ENCODE measurements around the gene RFT1.

The RFT1 gene

DNA sequence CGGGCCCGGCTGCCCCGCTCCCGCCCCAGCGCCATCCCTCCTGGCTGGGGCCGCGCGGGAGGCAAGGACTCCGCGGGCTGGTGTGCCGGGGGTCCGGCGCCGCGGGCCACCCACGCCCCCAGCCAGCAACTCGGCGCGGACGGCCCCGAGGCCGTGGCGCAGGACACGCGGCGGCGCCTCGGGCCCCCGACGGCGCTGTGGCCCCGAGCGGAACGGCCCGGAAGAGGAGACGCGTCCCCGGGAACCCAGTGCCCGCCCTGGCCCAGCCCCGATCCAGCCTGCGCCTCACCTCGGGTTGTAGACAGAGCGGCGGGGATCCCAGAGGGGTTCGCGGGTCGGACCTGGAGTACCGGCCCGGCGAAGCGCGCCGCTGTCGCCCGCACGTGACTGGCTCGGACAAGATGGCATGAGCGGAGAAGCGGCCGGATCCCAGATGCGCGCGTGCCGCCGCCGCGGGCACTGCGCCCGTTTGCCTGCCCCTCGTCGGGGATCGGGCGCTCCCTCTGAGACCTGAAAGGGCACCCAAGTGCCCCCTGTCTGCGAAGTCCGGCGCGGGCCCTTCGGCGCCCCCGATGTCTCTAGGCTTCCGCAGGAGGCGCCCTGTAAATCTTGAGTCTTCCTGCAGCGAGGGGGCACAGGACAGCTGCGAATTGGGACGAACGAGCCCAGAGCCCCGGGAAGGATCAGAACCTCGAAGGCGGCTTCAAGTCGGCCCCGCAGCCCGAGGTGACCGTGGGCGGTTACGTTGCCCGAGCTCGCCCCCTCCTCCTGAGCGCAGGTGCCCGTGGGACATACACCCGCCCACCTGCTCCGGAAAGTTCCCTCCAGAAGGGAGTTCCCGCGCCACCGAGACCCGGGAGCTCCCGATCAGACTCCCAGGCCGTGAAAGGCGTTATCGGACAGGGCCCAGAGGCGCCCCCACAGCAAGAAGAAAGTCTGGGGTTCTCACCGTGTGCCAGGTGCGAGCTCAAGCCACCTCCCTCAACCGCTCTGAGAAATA is 83.8 kb downstream of the RFT1 start:
- peak; percentile 46 for TF ChIP-seq CTCF (IDR thresholded peaks at IDR 0.05; ENCODE audit: poor library complexity, severe bottlenecking)
- Histone ChIP-seq H3K4me1 (ENCODE audit: insufficient read depth, poor library complexity, severe bottlenecking) (peaks cover 13% of the 10 kb centered on the region), H3K9me3 (ENCODE audit: severe bottlenecking) (no peaks in the 10 kb centered on the region), H3K4me3 (ENCODE audit: severe bottlenecking) (peak overlapping the region; percentile 77), H3K27ac (ENCODE audit: poor library complexity, severe bottlenecking) (peak overlapping the region; percentile 65), H3K27me3 (ENCODE audit: insufficient read depth, poor library complexity, severe bottlenecking) (no peaks in the 10 kb centered on the region), H3K36me3 (ENCODE audit: low read depth) (no peaks in the 10 kb centered on the region)
- DNase-seq (ENCODE audit: low spot score) (peak; percentile 67), ATAC-seq (ENCODE audit: low read depth) (peak; percentile 43)

DNA sequence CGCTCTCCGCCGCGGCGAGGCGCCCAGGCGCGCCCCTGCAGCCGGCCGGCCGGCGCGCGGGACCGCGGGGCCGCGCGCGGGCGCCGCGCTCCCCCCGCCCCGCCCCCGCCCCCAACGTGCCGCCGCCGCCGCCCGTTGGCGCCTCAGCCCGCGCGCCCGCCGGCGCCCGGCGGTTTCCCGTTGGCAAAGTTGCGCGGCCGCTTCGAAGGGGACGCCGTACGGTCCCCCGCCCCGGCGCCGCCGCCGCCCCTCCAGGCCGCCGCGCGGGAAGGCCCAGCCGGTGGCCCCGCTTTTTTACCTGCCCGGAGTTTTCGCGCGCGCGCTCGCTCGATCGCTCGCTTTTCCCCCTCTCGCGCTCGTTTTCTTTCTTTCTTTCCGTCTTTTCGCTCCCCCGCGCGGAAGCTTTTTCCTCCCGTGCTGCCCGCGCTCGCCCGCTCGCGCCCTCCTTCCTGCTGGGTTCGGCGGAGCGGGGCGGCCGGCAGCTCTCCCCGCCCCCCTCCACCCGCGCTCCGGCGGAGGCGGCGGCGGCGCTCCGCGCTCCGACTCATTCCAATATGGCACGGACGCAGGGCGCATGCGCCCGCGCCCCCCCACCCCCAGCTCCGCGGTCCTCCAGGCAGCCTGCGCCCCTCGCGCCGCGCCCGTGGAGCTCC is 84.6 kb downstream of the RFT1 start, which contains the start of gene SFMBT1:
SFMBT1 (minus strand) TSS at position 556 of the 653 bp plus-strand sequence. CDS start 76,945 bp downstream, outside the sequence.
- Histone ChIP-seq H3K27ac (ENCODE audit: poor library complexity, severe bottlenecking) (peak within 1 kb of the TSS; percentile 65), H3K9me3 (ENCODE audit: severe bottlenecking) (no peaks in the 10 kb centered on the region), H3K27me3 (ENCODE audit: insufficient read depth, poor library complexity, severe bottlenecking) (no peaks in the 10 kb centered on the region), H3K4me3 (ENCODE audit: severe bottlenecking) (peak within 1 kb of the TSS; percentile 77), H3K4me1 (ENCODE audit: insufficient read depth, poor library complexity, severe bottlenecking) (peaks cover 13% of the 10 kb centered on the region), H3K36me3 (ENCODE audit: low read depth) (no peaks in the 10 kb centered on the region)
- ATAC-seq (ENCODE audit: low read depth) = peak; percentile 55
- TF ChIP-seq CTCF (IDR thresholded peaks at IDR 0.05; ENCODE audit: poor library complexity, severe bottlenecking) = no peak
- no peak for DNase-seq (ENCODE audit: low spot score)

DNA sequence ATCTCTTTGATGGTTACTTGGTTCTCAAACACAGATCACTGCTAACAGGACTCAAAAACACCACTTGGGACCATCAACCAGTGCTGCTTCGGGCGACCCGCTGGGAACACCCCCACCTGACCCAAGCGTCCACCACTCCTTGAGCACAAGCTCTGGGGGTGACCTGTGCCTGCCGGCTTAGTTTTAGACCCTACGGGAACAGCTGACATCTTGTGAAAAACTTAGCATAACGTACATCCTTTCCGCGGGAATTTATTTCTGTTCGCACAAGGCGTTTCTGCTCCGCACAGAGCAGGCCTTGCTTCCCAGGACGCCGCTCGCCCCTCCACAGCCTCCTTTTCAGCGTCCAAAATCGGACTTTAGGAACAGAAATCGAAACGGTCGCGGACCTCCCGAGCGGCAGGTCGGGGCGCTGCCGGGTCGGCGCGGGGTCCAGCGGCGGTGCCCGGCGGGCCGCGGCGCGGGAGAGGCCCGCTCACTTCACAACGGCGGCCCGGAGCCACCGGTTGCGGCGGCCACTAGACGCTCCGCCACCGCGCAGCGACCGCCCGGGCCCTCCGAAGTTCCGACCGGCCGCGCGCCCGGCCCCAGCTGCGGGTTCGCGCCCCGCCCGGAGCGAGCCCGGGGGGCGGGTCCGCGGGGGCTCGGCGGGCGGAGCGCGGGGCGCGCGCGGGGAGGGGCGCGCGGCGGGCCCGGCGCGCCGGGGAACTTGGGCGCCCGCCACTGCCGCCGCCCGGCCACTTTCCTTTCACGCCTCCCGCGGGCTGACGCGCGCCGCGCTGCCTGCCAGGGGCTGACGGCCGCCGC is 85.3 kb downstream of the RFT1 start:
- peak overlapping the region; percentile 77 for H3K4me3 ChIP-seq (ENCODE audit: severe bottlenecking)
- H3K27ac ChIP-seq (ENCODE audit: poor library complexity, severe bottlenecking) = peak overlapping the region; percentile 65
- H3K27me3 ChIP-seq (ENCODE audit: insufficient read depth, poor library complexity, severe bottlenecking) = no peaks in the 10 kb centered on the region
- H3K9me3 ChIP-seq (ENCODE audit: severe bottlenecking) = no peaks in the 10 kb centered on the region
- H3K4me1 ChIP-seq (ENCODE audit: insufficient read depth, poor library complexity, severe bottlenecking) = peaks cover 17% of the 10 kb centered on the region
- ATAC-seq (ENCODE audit: low read depth) (peak; percentile 30; the same call in 2 of the 3 replicates), DNase-seq (ENCODE audit: low spot score) (no peak)
- TF ChIP-seq CTCF (IDR thresholded peaks at IDR 0.05; ENCODE audit: poor library complexity, severe bottlenecking) = no peak
- no peaks in the 10 kb centered on the region for H3K36me3 ChIP-seq (ENCODE audit: low read depth)

DNA sequence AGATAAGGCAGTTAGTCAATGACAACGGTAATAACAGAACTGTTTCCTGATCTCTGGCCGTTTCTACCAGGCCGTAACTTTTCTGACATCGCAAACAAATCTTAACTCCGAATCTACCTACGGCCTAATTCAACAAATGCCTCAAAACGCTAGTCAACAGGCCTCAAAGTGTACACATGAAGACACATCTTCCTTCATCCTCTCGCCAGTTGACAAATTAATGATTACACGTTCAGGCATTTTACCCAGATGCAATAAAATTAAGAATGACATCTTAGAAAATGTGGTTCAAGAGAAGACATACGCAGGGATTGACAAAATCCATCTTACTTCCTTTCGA is 85.9 kb downstream of the RFT1 start:
- no peak for TF ChIP-seq CTCF (IDR thresholded peaks at IDR 0.05; ENCODE audit: poor library complexity, severe bottlenecking)
- H3K27ac ChIP-seq (ENCODE audit: poor library complexity, severe bottlenecking) = peak overlapping the region; percentile 65
- ATAC-seq (ENCODE audit: low read depth) (no peak; the same call in 2 of the 3 replicates), DNase-seq (ENCODE audit: low spot score) (no peak)
- no peaks in the 10 kb centered on the region for H3K36me3 ChIP-seq (ENCODE audit: low read depth)
- H3K4me3 ChIP-seq (ENCODE audit: severe bottlenecking) = peak overlapping the region; percentile 77
- peaks cover 19% of the 10 kb centered on the region for H3K4me1 ChIP-seq (ENCODE audit: insufficient read depth, poor library complexity, severe bottlenecking)
- H3K9me3 ChIP-seq (ENCODE audit: severe bottlenecking) = no peaks in the 10 kb centered on the region
- no peaks in the 10 kb centered on the region for H3K27me3 ChIP-seq (ENCODE audit: insufficient read depth, poor library complexity, severe bottlenecking)

Measured in RWPE2 (cell line).